HFFc6 (cell line): ENCODE data around the gene KLC3. TPM values are rescaled to one million over a fixed set of nuclear protein-coding genes. Genes with fewer than 3 reads are reported as not detected.

Experiments
- DNase-seq: peaks from one replicate; pipeline ENCODE4 v3.0.0-alpha.2; 2018
- H3K27ac Mint-ChIP-seq: 2 replicates; pipeline ENCODE4 v1.8.0; 2020; ENCODE audit warnings: mild to moderate bottlenecking, mixed read lengths
- H3K27me3 Mint-ChIP-seq: 2 replicates; pipeline ENCODE4 v1.8.0; 2021; ENCODE audit warnings: mild to moderate bottlenecking, moderate library complexity, mixed read lengths; ENCODE audit not compliant: insufficient read depth
- H3K36me3 Mint-ChIP-seq: 2 replicates; pipeline ENCODE4 v1.8.0; 2021; ENCODE audit warnings: low read depth, mixed read lengths
- H3K4me1 Mint-ChIP-seq: 2 replicates; pipeline ENCODE4 v1.8.0; 2020; ENCODE audit warnings: low read depth, mixed read lengths
- H3K4me3 Mint-ChIP-seq: 2 replicates; pipeline ENCODE4 v1.8.0; 2020; ENCODE audit warnings: mild to moderate bottlenecking, moderate library complexity, mixed read lengths
- H3K9me3 Mint-ChIP-seq: 2 replicates; pipeline ENCODE4 v1.8.0; 2020; ENCODE audit warnings: mild to moderate bottlenecking, mixed read lengths
- total RNA-seq, 6 experiments: library from RNA; stranded (reverse); fragmentation: NEBNext Ultra II Directional; extraction: Animal tissue kit (Norgen Biotek cat#: 25700); gene quantifications; 2 replicates in 1 of 6; 3 replicates in 5 of 6; pipeline ENCODE4 v1.2.3, GENCODE V29; 2021
- TF ChIP-seq, protein P1 (sequence below): fragments of 200-600 bp; sonication (generic); IDR thresholded peaks from 2 replicates; pipeline ENCODE4 v1.5.0; 2021; ENCODE audit warnings: antibody characterized with exemption, mild to moderate bottlenecking

The KLC3 gene
- total RNA-seq, 6 experiments from 2014 or later, result not detected

DNA sequence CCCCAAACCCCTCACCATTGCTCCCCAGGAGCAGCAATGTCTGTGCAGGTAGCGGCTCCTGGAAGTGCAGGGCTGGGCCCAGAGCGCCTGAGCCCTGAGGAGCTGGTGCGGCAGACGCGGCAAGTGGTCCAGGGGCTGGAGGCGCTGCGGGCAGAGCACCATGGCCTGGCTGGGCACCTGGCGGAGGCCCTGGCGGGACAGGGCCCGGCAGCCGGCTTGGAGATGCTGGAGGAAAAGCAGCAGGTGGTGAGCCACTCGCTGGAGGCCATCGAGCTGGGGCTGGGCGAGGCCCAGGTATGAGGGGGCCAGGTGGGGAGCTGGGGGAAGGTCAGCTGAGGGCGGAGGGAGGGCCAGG lies 4.9 kb downstream of the KLC3 start:
- H3K27ac Mint-ChIP-seq, result no peak overlapping the region
- TF ChIP-seq, protein P1, sequence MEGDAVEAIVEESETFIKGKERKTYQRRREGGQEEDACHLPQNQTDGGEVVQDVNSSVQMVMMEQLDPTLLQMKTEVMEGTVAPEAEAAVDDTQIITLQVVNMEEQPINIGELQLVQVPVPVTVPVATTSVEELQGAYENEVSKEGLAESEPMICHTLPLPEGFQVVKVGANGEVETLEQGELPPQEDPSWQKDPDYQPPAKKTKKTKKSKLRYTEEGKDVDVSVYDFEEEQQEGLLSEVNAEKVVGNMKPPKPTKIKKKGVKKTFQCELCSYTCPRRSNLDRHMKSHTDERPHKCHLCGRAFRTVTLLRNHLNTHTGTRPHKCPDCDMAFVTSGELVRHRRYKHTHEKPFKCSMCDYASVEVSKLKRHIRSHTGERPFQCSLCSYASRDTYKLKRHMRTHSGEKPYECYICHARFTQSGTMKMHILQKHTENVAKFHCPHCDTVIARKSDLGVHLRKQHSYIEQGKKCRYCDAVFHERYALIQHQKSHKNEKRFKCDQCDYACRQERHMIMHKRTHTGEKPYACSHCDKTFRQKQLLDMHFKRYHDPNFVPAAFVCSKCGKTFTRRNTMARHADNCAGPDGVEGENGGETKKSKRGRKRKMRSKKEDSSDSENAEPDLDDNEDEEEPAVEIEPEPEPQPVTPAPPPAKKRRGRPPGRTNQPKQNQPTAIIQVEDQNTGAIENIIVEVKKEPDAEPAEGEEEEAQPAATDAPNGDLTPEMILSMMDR, result no peak
- H3K36me3 Mint-ChIP-seq, result peaks cover 13% of the 10 kb centered on the region
- no peaks in the 10 kb centered on the region for H3K4me1 Mint-ChIP-seq
- H3K27me3 Mint-ChIP-seq, result no peaks in the 10 kb centered on the region; the same call in none of the 2 replicates
- no peak for DNase-seq
- H3K9me3 Mint-ChIP-seq, result no peaks in the 10 kb centered on the region
- no peak overlapping the region for H3K4me3 Mint-ChIP-seq

DNA sequence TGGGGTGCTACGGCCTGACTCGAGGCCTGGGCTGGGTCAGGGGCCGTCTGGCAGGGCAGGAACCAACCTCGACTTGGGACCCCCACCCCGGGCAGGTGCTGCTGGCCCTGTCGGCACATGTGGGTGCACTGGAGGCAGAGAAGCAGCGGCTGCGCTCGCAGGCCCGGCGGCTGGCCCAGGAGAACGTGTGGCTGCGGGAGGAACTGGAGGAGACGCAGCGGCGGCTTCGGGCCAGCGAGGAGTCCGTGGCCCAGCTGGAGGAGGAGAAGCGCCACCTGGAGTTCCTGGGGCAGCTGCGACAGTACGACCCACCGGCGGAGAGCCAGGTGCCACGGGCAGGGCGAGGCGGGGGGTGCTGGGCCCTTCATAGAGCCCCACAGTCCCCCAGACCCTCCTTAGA lies 5.9 kb downstream of the KLC3 start:
- peaks cover 13% of the 10 kb centered on the region for H3K36me3 Mint-ChIP-seq
- no peak overlapping the region for H3K4me3 Mint-ChIP-seq
- H3K9me3 Mint-ChIP-seq, result no peaks in the 10 kb centered on the region
- DNase-seq, result no peak
- TF ChIP-seq, protein P1, result no peak
- no peak overlapping the region for H3K27ac Mint-ChIP-seq
- peaks cover 2% of the 10 kb centered on the region for H3K27me3 Mint-ChIP-seq
- no peaks in the 10 kb centered on the region for H3K4me1 Mint-ChIP-seq

DNA sequence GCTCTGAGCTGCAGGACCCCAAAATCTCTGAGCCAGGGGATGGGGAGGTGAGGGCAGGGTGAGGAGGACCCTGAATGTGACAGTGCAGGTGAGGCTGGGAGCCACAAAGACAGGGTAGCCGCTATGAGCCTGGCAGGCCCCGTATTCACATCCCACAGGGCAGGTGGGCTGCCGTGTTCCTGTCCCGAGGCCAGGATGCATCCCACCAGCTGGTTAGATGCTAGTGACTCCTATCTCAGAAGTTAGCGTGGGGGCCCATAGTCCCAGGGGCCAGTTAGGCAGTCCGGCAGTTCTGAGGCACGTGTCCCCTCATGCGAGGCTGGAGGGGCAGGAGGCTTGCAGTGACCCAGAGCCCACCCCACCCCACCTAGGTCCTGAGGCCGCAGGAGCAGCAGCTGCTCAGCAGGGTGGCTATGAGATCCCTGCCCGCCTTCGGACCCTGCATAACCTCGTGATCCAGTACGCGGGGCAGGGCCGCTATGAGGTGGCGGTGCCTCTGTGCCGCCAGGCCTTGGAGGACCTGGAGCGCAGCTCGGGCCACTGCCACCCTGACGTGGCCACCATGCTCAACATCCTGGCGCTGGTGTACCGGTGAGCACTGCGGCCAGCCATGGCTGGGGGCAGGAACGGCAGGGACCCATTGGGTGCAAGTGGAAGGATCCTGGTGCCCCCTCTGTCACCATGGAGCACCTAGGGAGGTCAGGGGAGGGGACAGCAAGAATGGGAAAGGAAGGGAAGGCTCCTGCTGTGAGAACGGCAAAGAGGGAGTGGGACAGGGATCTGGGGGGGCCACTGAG lies 7.2 kb downstream of the KLC3 start:
- TF ChIP-seq, protein P1, result no peak
- Mint-ChIP-seq H3K36me3 (peaks cover 13% of the 10 kb centered on the region), H3K27me3 (peaks cover 2% of the 10 kb centered on the region), H3K9me3 (no peaks in the 10 kb centered on the region), H3K4me3 (no peak overlapping the region), H3K27ac (no peak overlapping the region), H3K4me1 (no peaks in the 10 kb centered on the region)
- DNase-seq, result no peak

- H3K9me3 Mint-ChIP-seq, result no peaks in the 10 kb centered on the region
- H3K27me3 Mint-ChIP-seq, result peaks cover 2% of the 10 kb centered on the region
- H3K36me3 Mint-ChIP-seq, result peaks cover 17% of the 10 kb centered on the region
- DNase-seq, result no peak
- H3K4me3 Mint-ChIP-seq, result no peak overlapping the region
- no peak overlapping the region for H3K27ac Mint-ChIP-seq
- no peaks in the 10 kb centered on the region for H3K4me1 Mint-ChIP-seq
- TF ChIP-seq, protein P1, result no peak
Measured at GRCh38 chr19:45348367-45349125, 8.0 kb downstream of the KLC3 start.

DNA sequence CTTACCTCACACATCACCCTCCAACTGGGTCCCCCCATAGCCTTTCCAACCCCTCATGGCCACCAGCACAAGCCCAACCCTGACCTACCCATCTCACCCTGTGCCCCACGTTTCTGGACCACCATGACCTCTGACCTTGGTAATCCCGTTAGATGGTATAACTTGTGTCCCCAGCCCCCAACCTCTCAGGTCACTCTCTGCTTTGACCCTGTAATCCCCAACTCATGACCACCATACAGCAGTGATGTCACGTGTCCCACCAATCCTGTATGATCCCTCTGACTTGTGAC lies 8.5 kb downstream of the KLC3 start:
- no peak for DNase-seq
- TF ChIP-seq, protein P1, result no peak
- Mint-ChIP-seq H3K36me3 (peaks cover 23% of the 10 kb centered on the region), H3K27ac (no peak overlapping the region), H3K4me3 (no peak overlapping the region), H3K27me3 (peaks cover 2% of the 10 kb centered on the region), H3K9me3 (no peaks in the 10 kb centered on the region), H3K4me1 (no peaks in the 10 kb centered on the region)
